WTC11 (cell line): ENCODE data around the gene NCOA6. TPM values are rescaled to one million over a fixed set of nuclear protein-coding genes. Genes with fewer than 3 reads are reported as not detected.

Experiments used
- ATAC-seq: fragments of 200-7000 bp; cut with Tn5 transposase; 2 replicates; pipeline ENCODE4 v1.10.0; 2021; ENCODE audit warnings: mild to moderate bottlenecking, moderate library complexity
- CTCF ChIA-PET: fragments of 300-600 bp; sonication (Branson Sonifier 250); formaldehyde crosslinking; loops from one replicate; lab custom pipeline; 2021; ENCODE audit warnings: antibody characterized with exemption; lab: Charles Lee
- POLR2A ChIA-PET: fragments of 350-600 bp; sonication (Branson Sonifier 250); formaldehyde crosslinking; loops from one replicate; lab custom pipeline; 2021; ENCODE audit warnings: antibody characterized with exemption; lab: Charles Lee
- DNase-seq: peaks from one replicate; pipeline ENCODE4 v3.0.0; 2021; ENCODE audit warnings: low spot score
- H3K27ac Mint-ChIP-seq: 2 replicates; pipeline ENCODE4 v1.8.0; 2021; ENCODE audit warnings: mixed read lengths
- H3K27me3 Mint-ChIP-seq: 2 replicates; pipeline ENCODE4 v1.8.0; 2021; ENCODE audit warnings: low read depth, mild to moderate bottlenecking, moderate library complexity, mixed read lengths
- H3K36me3 Mint-ChIP-seq: 2 replicates; pipeline ENCODE4 v1.8.0; 2021; ENCODE audit warnings: mixed read lengths
- H3K4me1 Mint-ChIP-seq: 2 replicates; pipeline ENCODE4 v1.8.0; 2022; ENCODE audit warnings: mixed read lengths
- H3K4me3 Mint-ChIP-seq: 2 replicates; pipeline ENCODE4 v1.8.0; 2021; ENCODE audit warnings: mild to moderate bottlenecking, moderate library complexity, mixed read lengths
- H3K9me3 Mint-ChIP-seq: 2 replicates; pipeline ENCODE4 v1.8.0; 2021; ENCODE audit warnings: mixed read lengths
- CREB1 ChIP-seq: sonication (generic); formaldehyde crosslinking; IDR thresholded peaks from 2 replicates; pipeline ENCODE4 v1.8.0; 2023; ENCODE audit warnings: mild to moderate bottlenecking, missing genetic modification reagents
- NFE2L1 ChIP-seq: sonication (generic); formaldehyde crosslinking; IDR thresholded peaks from 2 replicates; pipeline ENCODE4 v1.8.1; 2023; ENCODE audit warnings: missing genetic modification reagents
- NFYB ChIP-seq: sonication (generic); formaldehyde crosslinking; conservative IDR thresholded peaks from 2 replicates; pipeline ENCODE4 v1.8.0; 2022; ENCODE audit warnings: low read depth, missing genetic modification reagents
- TEAD4 ChIP-seq: sonication (generic); formaldehyde crosslinking; IDR thresholded peaks from 2 replicates; pipeline ENCODE4 v1.8.0; 2022; ENCODE audit warnings: mild to moderate bottlenecking, missing genetic modification reagents
- ZNF219 ChIP-seq: sonication (generic); formaldehyde crosslinking; IDR thresholded peaks from 2 replicates; pipeline ENCODE4 v1.8.0; 2023; ENCODE audit warnings: missing genetic modification reagents, mild to moderate bottlenecking, borderline replicate concordance
- total RNA-seq: library from RNA; stranded (reverse); gene quantifications from 3 replicates; pipeline ENCODE4 v1.2.3, GENCODE V29; 2021
- TF ChIP-seq, protein P1 (sequence below): sonication (generic); formaldehyde crosslinking; IDR thresholded peaks from 2 replicates; pipeline ENCODE4 v1.8.0; 2023; ENCODE audit warnings: mild to moderate bottlenecking, missing genetic modification reagents
- TF ChIP-seq, protein P2 (sequence below): sonication (generic); formaldehyde crosslinking; IDR thresholded peaks from 2 replicates; pipeline ENCODE4 v1.8.1; 2022; ENCODE audit warnings: mild to moderate bottlenecking, moderate library complexity, missing genetic modification reagents
- TF ChIP-seq, protein P3 (sequence below): sonication (generic); formaldehyde crosslinking; IDR thresholded peaks from 2 replicates; pipeline ENCODE4 v1.8.0; 2022; ENCODE audit warnings: mild to moderate bottlenecking, missing genetic modification reagents
- TF ChIP-seq, protein P4 (sequence below): sonication (generic); formaldehyde crosslinking; IDR thresholded peaks from 2 replicates; pipeline ENCODE4 v1.8.1; 2022; ENCODE audit warnings: missing genetic modification reagents, borderline replicate concordance
- TF ChIP-seq, protein P5 (sequence below): sonication (generic); formaldehyde crosslinking; IDR thresholded peaks from 2 replicates; pipeline ENCODE4 v1.8.0; 2022; ENCODE audit warnings: missing genetic modification reagents
- TF ChIP-seq, protein P6 (sequence below): sonication (generic); formaldehyde crosslinking; IDR thresholded peaks from 2 replicates; pipeline ENCODE4 v1.8.1; 2023; ENCODE audit warnings: mild to moderate bottlenecking, missing genetic modification reagents
- TF ChIP-seq, protein P7 (sequence below): fragments of 250-450 bp; sonication (Bioruptor Pico); IDR thresholded peaks from 2 replicates; pipeline ENCODE4 v1.9.0; 2021; ENCODE audit warnings: mild to moderate bottlenecking, borderline replicate concordance
- TF ChIP-seq, protein P8 (sequence below): sonication (generic); formaldehyde crosslinking; IDR thresholded peaks from 2 replicates; pipeline ENCODE4 v1.8.0; 2022; ENCODE audit warnings: mild to moderate bottlenecking, missing genetic modification reagents

Gene NCOA6
- total RNA-seq, 1 experiment from 2014 or later = 10.1 TPM

DNA sequence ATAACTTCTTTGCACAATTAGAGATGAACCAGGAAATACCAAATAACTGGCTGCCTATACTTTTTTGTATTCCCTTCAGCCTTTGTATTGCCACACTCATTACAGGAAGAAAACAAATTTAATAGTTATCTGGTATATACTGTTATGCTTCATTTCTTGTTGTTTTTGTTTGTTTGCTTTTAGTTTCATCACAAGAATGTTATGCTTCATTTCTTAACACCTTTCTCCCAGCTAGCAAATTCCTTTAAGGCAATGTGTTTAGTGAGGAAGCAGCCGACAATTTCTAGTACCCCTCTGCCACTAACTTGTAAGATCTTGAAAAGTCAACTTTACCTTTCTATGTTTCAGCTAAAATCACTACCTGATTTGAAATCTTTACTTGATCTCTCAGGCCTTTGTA, 1.4 kb downstream of the NCOA6 start (continued):
- TF ChIP-seq, protein P1, sequence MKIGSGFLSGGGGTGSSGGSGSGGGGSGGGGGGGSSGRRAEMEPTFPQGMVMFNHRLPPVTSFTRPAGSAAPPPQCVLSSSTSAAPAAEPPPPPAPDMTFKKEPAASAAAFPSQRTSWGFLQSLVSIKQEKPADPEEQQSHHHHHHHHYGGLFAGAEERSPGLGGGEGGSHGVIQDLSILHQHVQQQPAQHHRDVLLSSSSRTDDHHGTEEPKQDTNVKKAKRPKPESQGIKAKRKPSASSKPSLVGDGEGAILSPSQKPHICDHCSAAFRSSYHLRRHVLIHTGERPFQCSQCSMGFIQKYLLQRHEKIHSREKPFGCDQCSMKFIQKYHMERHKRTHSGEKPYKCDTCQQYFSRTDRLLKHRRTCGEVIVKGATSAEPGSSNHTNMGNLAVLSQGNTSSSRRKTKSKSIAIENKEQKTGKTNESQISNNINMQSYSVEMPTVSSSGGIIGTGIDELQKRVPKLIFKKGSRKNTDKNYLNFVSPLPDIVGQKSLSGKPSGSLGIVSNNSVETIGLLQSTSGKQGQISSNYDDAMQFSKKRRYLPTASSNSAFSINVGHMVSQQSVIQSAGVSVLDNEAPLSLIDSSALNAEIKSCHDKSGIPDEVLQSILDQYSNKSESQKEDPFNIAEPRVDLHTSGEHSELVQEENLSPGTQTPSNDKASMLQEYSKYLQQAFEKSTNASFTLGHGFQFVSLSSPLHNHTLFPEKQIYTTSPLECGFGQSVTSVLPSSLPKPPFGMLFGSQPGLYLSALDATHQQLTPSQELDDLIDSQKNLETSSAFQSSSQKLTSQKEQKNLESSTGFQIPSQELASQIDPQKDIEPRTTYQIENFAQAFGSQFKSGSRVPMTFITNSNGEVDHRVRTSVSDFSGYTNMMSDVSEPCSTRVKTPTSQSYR = no peak
- TF ChIP-seq, protein P2, sequence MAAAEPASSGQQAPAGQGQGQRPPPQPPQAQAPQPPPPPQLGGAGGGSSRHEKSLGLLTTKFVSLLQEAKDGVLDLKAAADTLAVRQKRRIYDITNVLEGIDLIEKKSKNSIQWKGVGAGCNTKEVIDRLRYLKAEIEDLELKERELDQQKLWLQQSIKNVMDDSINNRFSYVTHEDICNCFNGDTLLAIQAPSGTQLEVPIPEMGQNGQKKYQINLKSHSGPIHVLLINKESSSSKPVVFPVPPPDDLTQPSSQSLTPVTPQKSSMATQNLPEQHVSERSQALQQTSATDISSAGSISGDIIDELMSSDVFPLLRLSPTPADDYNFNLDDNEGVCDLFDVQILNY (CRISPR knock-in tag) = no peak
- no peak for TF ChIP-seq CREB1 (CRISPR knock-in tag)

DNA sequence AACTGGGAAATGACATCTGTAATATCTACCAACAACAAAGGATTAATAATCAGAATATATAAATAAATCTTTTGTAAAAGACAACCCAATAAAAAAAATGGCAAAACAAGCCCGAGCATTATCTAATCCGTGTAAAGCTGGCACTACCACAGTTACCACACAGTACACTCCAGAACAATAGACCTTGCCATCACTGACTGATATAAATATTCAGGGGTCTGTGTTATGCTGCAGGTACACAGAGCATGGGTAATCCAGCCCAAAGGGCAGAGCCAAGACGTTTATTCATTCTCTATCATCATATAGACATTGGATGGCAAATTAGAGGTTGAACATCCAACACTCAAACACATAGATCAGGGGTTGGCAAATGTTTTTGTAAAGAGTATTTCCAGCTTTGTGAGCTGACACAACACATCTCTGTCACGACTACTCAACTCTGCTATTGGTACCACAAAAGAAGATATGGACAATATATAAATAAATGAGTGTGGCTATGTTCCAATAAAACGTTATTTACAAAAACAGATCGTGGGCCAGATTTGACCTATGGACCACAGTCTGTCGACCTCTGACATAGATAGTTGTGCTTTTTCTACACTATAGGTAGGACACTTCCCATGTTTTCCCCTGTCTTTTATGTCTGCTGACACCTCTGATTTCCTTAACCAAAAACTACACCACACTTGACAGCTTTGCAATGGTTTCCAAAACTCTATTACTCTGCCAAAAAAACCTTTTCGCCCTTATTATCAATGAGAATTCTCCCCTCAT, 4.5 kb downstream of the NCOA6 start:
- no peak for ATAC-seq
- ChIA-PET POLR2A (no interaction called here), CTCF (interaction anchor here (0.7 kb wide), 1 partner anchor 135 kb away, joined by 3 read pairs; no protein-coding TSS in a partner anchor)
- no peaks in the 10 kb centered on the region for H3K27me3 Mint-ChIP-seq
- H3K27ac Mint-ChIP-seq = no peak overlapping the region
- H3K36me3 Mint-ChIP-seq = peaks cover 5% of the 10 kb centered on the region
- H3K4me3 Mint-ChIP-seq = no peak overlapping the region
- peaks cover 19% of the 10 kb centered on the region for H3K4me1 Mint-ChIP-seq
- DNase-seq = no peak
- peaks cover 6% of the 10 kb centered on the region for H3K9me3 Mint-ChIP-seq
- TF ChIP-seq TEAD4 (no peak), NFYB (CRISPR knock-in tag) (no peak), NFE2L1 (CRISPR knock-in tag) (no peak), ZNF219 (no peak)
- TF ChIP-seq, protein P3, sequence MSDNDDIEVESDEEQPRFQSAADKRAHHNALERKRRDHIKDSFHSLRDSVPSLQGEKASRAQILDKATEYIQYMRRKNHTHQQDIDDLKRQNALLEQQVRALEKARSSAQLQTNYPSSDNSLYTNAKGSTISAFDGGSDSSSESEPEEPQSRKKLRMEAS (CRISPR knock-in tag) = no peak
- TF ChIP-seq, protein P4, sequence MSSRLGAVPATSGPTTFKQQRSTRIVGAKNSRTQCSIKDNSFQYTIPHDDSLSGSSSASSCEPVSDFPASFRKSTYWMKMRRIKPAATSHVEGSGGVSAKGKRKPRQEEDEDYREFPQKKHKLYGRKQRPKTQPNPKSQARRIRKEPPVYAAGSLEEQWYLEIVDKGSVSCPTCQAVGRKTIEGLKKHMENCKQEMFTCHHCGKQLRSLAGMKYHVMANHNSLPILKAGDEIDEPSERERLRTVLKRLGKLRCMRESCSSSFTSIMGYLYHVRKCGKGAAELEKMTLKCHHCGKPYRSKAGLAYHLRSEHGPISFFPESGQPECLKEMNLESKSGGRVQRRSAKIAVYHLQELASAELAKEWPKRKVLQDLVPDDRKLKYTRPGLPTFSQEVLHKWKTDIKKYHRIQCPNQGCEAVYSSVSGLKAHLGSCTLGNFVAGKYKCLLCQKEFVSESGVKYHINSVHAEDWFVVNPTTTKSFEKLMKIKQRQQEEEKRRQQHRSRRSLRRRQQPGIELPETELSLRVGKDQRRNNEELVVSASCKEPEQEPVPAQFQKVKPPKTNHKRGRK (CRISPR knock-in tag) = no peak
- TF ChIP-seq, protein P5, sequence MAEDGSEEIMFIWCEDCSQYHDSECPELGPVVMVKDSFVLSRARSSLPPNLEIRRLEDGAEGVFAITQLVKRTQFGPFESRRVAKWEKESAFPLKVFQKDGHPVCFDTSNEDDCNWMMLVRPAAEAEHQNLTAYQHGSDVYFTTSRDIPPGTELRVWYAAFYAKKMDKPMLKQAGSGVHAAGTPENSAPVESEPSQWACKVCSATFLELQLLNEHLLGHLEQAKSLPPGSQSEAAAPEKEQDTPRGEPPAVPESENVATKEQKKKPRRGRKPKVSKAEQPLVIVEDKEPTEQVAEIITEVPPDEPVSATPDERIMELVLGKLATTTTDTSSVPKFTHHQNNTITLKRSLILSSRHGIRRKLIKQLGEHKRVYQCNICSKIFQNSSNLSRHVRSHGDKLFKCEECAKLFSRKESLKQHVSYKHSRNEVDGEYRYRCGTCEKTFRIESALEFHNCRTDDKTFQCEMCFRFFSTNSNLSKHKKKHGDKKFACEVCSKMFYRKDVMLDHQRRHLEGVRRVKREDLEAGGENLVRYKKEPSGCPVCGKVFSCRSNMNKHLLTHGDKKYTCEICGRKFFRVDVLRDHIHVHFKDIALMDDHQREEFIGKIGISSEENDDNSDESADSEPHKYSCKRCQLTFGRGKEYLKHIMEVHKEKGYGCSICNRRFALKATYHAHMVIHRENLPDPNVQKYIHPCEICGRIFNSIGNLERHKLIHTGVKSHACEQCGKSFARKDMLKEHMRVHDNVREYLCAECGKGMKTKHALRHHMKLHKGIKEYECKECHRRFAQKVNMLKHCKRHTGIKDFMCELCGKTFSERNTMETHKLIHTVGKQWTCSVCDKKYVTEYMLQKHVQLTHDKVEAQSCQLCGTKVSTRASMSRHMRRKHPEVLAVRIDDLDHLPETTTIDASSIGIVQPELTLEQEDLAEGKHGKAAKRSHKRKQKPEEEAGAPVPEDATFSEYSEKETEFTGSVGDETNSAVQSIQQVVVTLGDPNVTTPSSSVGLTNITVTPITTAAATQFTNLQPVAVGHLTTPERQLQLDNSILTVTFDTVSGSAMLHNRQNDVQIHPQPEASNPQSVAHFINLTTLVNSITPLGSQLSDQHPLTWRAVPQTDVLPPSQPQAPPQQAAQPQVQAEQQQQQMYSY = no peak
- TF ChIP-seq, protein P6, sequence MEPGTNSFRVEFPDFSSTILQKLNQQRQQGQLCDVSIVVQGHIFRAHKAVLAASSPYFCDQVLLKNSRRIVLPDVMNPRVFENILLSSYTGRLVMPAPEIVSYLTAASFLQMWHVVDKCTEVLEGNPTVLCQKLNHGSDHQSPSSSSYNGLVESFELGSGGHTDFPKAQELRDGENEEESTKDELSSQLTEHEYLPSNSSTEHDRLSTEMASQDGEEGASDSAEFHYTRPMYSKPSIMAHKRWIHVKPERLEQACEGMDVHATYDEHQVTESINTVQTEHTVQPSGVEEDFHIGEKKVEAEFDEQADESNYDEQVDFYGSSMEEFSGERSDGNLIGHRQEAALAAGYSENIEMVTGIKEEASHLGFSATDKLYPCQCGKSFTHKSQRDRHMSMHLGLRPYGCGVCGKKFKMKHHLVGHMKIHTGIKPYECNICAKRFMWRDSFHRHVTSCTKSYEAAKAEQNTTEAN = no peak
- TF ChIP-seq, protein P7, sequence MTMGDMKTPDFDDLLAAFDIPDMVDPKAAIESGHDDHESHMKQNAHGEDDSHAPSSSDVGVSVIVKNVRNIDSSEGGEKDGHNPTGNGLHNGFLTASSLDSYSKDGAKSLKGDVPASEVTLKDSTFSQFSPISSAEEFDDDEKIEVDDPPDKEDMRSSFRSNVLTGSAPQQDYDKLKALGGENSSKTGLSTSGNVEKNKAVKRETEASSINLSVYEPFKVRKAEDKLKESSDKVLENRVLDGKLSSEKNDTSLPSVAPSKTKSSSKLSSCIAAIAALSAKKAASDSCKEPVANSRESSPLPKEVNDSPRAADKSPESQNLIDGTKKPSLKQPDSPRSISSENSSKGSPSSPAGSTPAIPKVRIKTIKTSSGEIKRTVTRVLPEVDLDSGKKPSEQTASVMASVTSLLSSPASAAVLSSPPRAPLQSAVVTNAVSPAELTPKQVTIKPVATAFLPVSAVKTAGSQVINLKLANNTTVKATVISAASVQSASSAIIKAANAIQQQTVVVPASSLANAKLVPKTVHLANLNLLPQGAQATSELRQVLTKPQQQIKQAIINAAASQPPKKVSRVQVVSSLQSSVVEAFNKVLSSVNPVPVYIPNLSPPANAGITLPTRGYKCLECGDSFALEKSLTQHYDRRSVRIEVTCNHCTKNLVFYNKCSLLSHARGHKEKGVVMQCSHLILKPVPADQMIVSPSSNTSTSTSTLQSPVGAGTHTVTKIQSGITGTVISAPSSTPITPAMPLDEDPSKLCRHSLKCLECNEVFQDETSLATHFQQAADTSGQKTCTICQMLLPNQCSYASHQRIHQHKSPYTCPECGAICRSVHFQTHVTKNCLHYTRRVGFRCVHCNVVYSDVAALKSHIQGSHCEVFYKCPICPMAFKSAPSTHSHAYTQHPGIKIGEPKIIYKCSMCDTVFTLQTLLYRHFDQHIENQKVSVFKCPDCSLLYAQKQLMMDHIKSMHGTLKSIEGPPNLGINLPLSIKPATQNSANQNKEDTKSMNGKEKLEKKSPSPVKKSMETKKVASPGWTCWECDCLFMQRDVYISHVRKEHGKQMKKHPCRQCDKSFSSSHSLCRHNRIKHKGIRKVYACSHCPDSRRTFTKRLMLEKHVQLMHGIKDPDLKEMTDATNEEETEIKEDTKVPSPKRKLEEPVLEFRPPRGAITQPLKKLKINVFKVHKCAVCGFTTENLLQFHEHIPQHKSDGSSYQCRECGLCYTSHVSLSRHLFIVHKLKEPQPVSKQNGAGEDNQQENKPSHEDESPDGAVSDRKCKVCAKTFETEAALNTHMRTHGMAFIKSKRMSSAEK = no peak
- TF ChIP-seq, protein P8, sequence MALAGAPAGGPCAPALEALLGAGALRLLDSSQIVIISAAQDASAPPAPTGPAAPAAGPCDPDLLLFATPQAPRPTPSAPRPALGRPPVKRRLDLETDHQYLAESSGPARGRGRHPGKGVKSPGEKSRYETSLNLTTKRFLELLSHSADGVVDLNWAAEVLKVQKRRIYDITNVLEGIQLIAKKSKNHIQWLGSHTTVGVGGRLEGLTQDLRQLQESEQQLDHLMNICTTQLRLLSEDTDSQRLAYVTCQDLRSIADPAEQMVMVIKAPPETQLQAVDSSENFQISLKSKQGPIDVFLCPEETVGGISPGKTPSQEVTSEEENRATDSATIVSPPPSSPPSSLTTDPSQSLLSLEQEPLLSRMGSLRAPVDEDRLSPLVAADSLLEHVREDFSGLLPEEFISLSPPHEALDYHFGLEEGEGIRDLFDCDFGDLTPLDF = no peak
- TF ChIP-seq, all 79 proteins: peak for 0
